ENCODE results near the gene MLLT11. TPM values are rescaled to one million over a fixed set of nuclear protein-coding genes. Genes with fewer than 3 reads are reported as not detected.

Gene MLLT11
- total RNA-seq, 2 donors from 2014 or later, result 16.5 to 19.2 TPM

GRCh38 chr1:151108331-151108730 is 48.1 kb downstream of the MLLT11 start:
- Histone ChIP-seq H3K4me1 (ENCODE audit: control insufficient read depth, insufficient read depth, low read length) (no peaks in the 10 kb centered on the region), H3K36me3 (ENCODE audit: control insufficient read depth, insufficient read depth, low read length) (no peaks in the 10 kb centered on the region), H3K4me3 (ENCODE audit: low read length) (no peak overlapping the region), H3K9ac (ENCODE audit: extremely low read depth, low read length, poor library complexity, severe bottlenecking) (no peak overlapping the region), H3K9me3 (ENCODE audit: control insufficient read depth, low read length) (no peaks in the 10 kb centered on the region), H3K27ac (ENCODE audit: low read depth, low read length) (no peak overlapping the region), H3K27me3 (ENCODE audit: control insufficient read depth, insufficient read depth, low read length, poor library complexity, severe bottlenecking) (no peaks in the 10 kb centered on the region)
- Mint-ChIP-seq H3K27me3 (ENCODE audit: insufficient read depth) (no peaks in the 10 kb centered on the region), H3K27ac (no peak overlapping the region), H3K4me3 (no peak overlapping the region), H3K9me3 (no peaks in the 10 kb centered on the region), H3K36me3 (ENCODE audit: low read depth) (peaks cover 6% of the 10 kb centered on the region), H3K4me1 (no peaks in the 10 kb centered on the region)
- no peak for TF ChIP-seq CTCF (conservative IDR thresholded peaks at IDR 0.05)
- WGBS, 2 experiments (ENCODE audit: insufficient coverage in 1 of 2, insufficient read length in 1 of 2), result 86 to 90% methylated on average over 4 to 5 of the region's 5 CpGs
- no peak for DNase-seq

- Mint-ChIP-seq H3K4me1 (no peaks in the 10 kb centered on the region), H3K36me3 (ENCODE audit: low read depth) (peaks cover 4% of the 10 kb centered on the region), H3K27me3 (ENCODE audit: insufficient read depth) (no peaks in the 10 kb centered on the region), H3K9me3 (no peaks in the 10 kb centered on the region), H3K27ac (no peak overlapping the region), H3K4me3 (no peak overlapping the region)
- Histone ChIP-seq H3K9ac (ENCODE audit: extremely low read depth, low read length, poor library complexity, severe bottlenecking) (no peak overlapping the region), H3K4me3 (ENCODE audit: low read length) (no peak overlapping the region), H3K9me3 (ENCODE audit: control insufficient read depth, low read length) (no peaks in the 10 kb centered on the region), H3K36me3 (ENCODE audit: control insufficient read depth, insufficient read depth, low read length) (no peaks in the 10 kb centered on the region), H3K27ac (ENCODE audit: low read depth, low read length) (no peak overlapping the region), H3K27me3 (ENCODE audit: control insufficient read depth, insufficient read depth, low read length, poor library complexity, severe bottlenecking) (no peaks in the 10 kb centered on the region), H3K4me1 (ENCODE audit: control insufficient read depth, insufficient read depth, low read length) (no peaks in the 10 kb centered on the region)
- no peak for TF ChIP-seq CTCF (conservative IDR thresholded peaks at IDR 0.05)
- WGBS, 2 experiments (ENCODE audit: insufficient coverage in 1 of 2, insufficient read length in 1 of 2), result 92 to 100% methylated on average over 2 to 5 of the region's 5 CpGs
- no peak for DNase-seq
These were observed 53.7 kb downstream of the MLLT11 start for GRCh38 chr1:151113877-151114276.

Other genes starting within 250 kb of the MLLT11 start
- gene ARNT, start 183.8 kb upstream of the MLLT11 start, total RNA-seq, result 10 to 100 TPM; 39.6 to 44.6 TPM
- gene CTXND2, start 173.3 kb upstream of the MLLT11 start, total RNA-seq, result not detected
- 10 to 100 TPM; 68.6 to 73.5 TPM for gene SETDB1, start 134.0 kb upstream of the MLLT11 start, total RNA-seq
- gene CERS2, start 85.6 kb upstream of the MLLT11 start, total RNA-seq, result 100 to 1,000 TPM; 143 to 183 TPM
- not detected for gene ANXA9, start 78.1 kb upstream of the MLLT11 start, total RNA-seq
- gene MINDY1, start 53.5 kb upstream of the MLLT11 start, total RNA-seq, result 10 to 100 TPM in 1 of 2 donors, 1 to 10 TPM in 1; 8.6 to 10.8 TPM
- gene PRUNE1, start 51.9 kb upstream of the MLLT11 start, total RNA-seq, result 10 to 100 TPM; 23.8 to 29.3 TPM
- gene BNIPL, start 23.8 kb upstream of the MLLT11 start, total RNA-seq, result 1 to 10 TPM; 1.6 to 2.9 TPM
- 1 to 10 TPM; 4.7 to 6.6 TPM for gene C1orf56, start 12.6 kb upstream of the MLLT11 start, total RNA-seq
- gene CDC42SE1, start 775 bp upstream of the MLLT11 start, total RNA-seq, result 10 to 100 TPM; 69.8 to 74.5 TPM
- gene GABPB2, start 10.4 kb downstream of the MLLT11 start, total RNA-seq, result 1 to 10 TPM; 7.5 to 7.7 TPM
- 10 to 100 TPM; 23.8 to 26.5 TPM for gene SEMA6C, start 86.2 kb downstream of the MLLT11 start, total RNA-seq
- gene TNFAIP8L2, start 96.3 kb downstream of the MLLT11 start, total RNA-seq, result not detected
- gene LYSMD1, start 105.5 kb downstream of the MLLT11 start, total RNA-seq, result 10 to 100 TPM in 1 of 2 donors, 1 to 10 TPM in 1; 9.1 to 13.0 TPM
- 10 to 100 TPM; 41.1 to 44.8 TPM for gene SCNM1, start 105.7 kb downstream of the MLLT11 start, total RNA-seq
- gene TMOD4, start 115.6 kb downstream of the MLLT11 start, total RNA-seq, result 1 to 10 TPM; 1.0 to 1.9 TPM
- 100 to 1,000 TPM in 1 of 2 donors, 10 to 100 TPM in 1; 79.4 to 103 TPM for gene VPS72, start 129.8 kb downstream of the MLLT11 start, total RNA-seq
- gene PIP5K1A, start 138.2 kb downstream of the MLLT11 start, total RNA-seq, result 100 to 1,000 TPM; 102 to 144 TPM
- gene PSMD4, start 194.3 kb downstream of the MLLT11 start, total RNA-seq, result 100 to 1,000 TPM; 188 to 205 TPM
- 10 to 100 TPM; 43.0 to 49.8 TPM for gene ZNF687, start 221.9 kb downstream of the MLLT11 start, total RNA-seq

Data from endodermal cell (in vitro differentiated cells).